Testis (tissue), 3 donors: ENCODE measurements around the gene GOLPH3. TPM values are rescaled to one million over a fixed set of nuclear protein-coding genes. Genes with fewer than 3 reads are reported as not detected.
"Not testable (repeated sequence)": the region's sequence is repeated elsewhere in the genome, so short reads cannot be mapped to it uniquely, and the experiment has no call there.

Experiments used
- DNase-seq: peaks from one replicate; pipeline ENCODE4 v3.0.0-alpha.2; 2019
- H3K27ac ChIP-seq, 2 donors: fragments of 200-600 bp; sonication (generic); one replicate each; pipeline ENCODE4 v1.5.1; 2019
- H3K27me3 ChIP-seq: fragments of 200-600 bp; sonication (generic); one replicate; pipeline ENCODE4 v1.5.1; 2019
- H3K36me3 ChIP-seq: fragments of 200-600 bp; sonication (generic); one replicate; pipeline ENCODE4 v1.5.1; 2017; ENCODE audit warnings: low read depth; ENCODE audit errors: missing control alignments
- H3K4me1 ChIP-seq: fragments of 200-600 bp; sonication (generic); one replicate; pipeline ENCODE4 v1.5.1; 2019
- H3K4me3 ChIP-seq, 2 donors: fragments of 200-600 bp; sonication (generic); one replicate each; pipeline ENCODE4 v1.5.1; 2017 to 2019
- H3K9me3 ChIP-seq: fragments of 200-600 bp; sonication (generic); one replicate; pipeline ENCODE4 v1.5.1; 2017
- CTCF ChIP-seq, 3 experiments: fragments of 450-650 bp in 2 of 3; fragments of 200-600 bp in 1 of 3; sonication (generic) in 1 of 3; IDR thresholded peaks; one replicate each; pipeline ENCODE4 v1.5.1; 2016 to 2019; ENCODE audit warnings: antibody characterized with exemption in 3 of 3, mild to moderate bottlenecking in 2 of 3, moderate library complexity in 1 of 3
- POLR2A ChIP-seq: fragments of 450-650 bp; IDR thresholded peaks from one replicate; pipeline ENCODE4 v1.6.1; 2017; ENCODE audit warnings: antibody characterized with exemption, mild to moderate bottlenecking, moderate library complexity
- WGBS, 2 donors: methylation state at CpG; one replicate each; pipeline ENCODE4 v1.1.5; 2018; 5-methylcytosine and 5-hydroxymethylcytosine counted together
- intact Hi-C: fragments of 100-400 bp; cut with DNase I; formaldehyde crosslinking; loops from one replicate; pipeline ENCODE4 v1.15.1; 2023; ENCODE audit warnings: low total_unique reads
- polyA plus RNA-seq: library from polyadenylated mRNA; stranded (reverse); fragments of 350-450 nt; fragmentation: Illumina TruSeq; extraction: RNeasy Lipid Tissue Mini Kit (QIAGEN cat#74804); gene quantifications from one replicate; pipeline ENCODE4 v1.2.3, GENCODE V29; 2014; ENCODE audit warnings: low read depth, low replicate concordance; ENCODE audit not compliant: insufficient read depth
- total RNA-seq, 2 donors: library from RNA; depleted of rRNA; stranded (reverse); fragments of >200 nt; gene quantifications; one replicate each; pipeline ENCODE4 v1.2.3, GENCODE V29; 2016

Gene GOLPH3
- total and polyA plus RNA-seq, 3 donors from 2014 or later = 54.2 to 102 (median 88.7) TPM

- Histone ChIP-seq H3K27ac (no peak overlapping the region), H3K4me1 (peaks cover 12% of the 10 kb centered on the region), H3K4me3 (no peak overlapping the region), H3K9me3 (no peaks in the 10 kb centered on the region), H3K36me3 (no peaks in the 10 kb centered on the region), H3K27me3 (no peaks in the 10 kb centered on the region)
- intact Hi-C loops = no loop called here
- TF ChIP-seq CTCF (IDR thresholded peaks at IDR 0.05) = no peak
- TF ChIP-seq POLR2A = no peak
- DNase-seq = no peak
- 67 to 77% methylated on average over 8 of the region's 8 CpGs for WGBS, 2 donors
These were observed 50.9 kb downstream of the GOLPH3 start for GRCh38 chr5:32123058-32123805.

- H3K36me3 ChIP-seq, H3K27ac ChIP-seq, H3K4me3 ChIP-seq, intact Hi-C loops, H3K9me3 ChIP-seq, DNase-seq, H3K27me3 ChIP-seq: not testable (repeated sequence)
- peaks cover 11% of the 10 kb centered on the region for H3K4me1 ChIP-seq
- WGBS, 2 donors = 94 to 95% methylated on average over 8 of the region's 8 CpGs
These were observed 55.2 kb downstream of the GOLPH3 start for GRCh38 chr5:32118922-32119321.

GRCh38 chr5:32116574-32117313 is 57.4 kb downstream of the GOLPH3 start:
- intact Hi-C loops = no loop called here
- TF ChIP-seq POLR2A (no peak), CTCF (IDR thresholded peaks at IDR 0.05) (no peak)
- Histone ChIP-seq H3K9me3 (no peaks in the 10 kb centered on the region), H3K4me3 (no peak overlapping the region), H3K27ac (peak overlapping the region in 1 of 2 donors; percentile 33), H3K27me3 (no peaks in the 10 kb centered on the region), H3K36me3 (no peaks in the 10 kb centered on the region), H3K4me1 (no peaks in the 10 kb centered on the region)
- WGBS, 2 donors = 92 to 98% methylated on average over 4 of the region's 4 CpGs
- no peak for DNase-seq

GRCh38 chr5:32115985-32116384 is 58.1 kb downstream of the GOLPH3 start:
- Histone ChIP-seq H3K27me3 (no peaks in the 10 kb centered on the region), H3K4me1 (no peaks in the 10 kb centered on the region), H3K4me3 (no peak overlapping the region), H3K9me3 (no peaks in the 10 kb centered on the region), H3K36me3 (no peaks in the 10 kb centered on the region), H3K27ac (no peak overlapping the region)
- DNase-seq = no peak
- TF ChIP-seq POLR2A (no peak), CTCF (IDR thresholded peaks at IDR 0.05) (no peak)
- intact Hi-C loops = no loop called here
- WGBS, 2 donors = 85 to 94% methylated on average over 3 of the region's 3 CpGs

GRCh38 chr5:32110111-32110696 is 63.9 kb downstream of the GOLPH3 start:
- no peak for DNase-seq
- Histone ChIP-seq H3K27me3 (no peaks in the 10 kb centered on the region), H3K36me3 (no peaks in the 10 kb centered on the region), H3K4me3 (no peak overlapping the region), H3K4me1 (no peaks in the 10 kb centered on the region), H3K27ac (no peak overlapping the region), H3K9me3 (no peaks in the 10 kb centered on the region)
- WGBS, 2 donors = 89 to 91% methylated on average over 5 of the region's 5 CpGs
- intact Hi-C loops = no loop called here
- no peak for TF ChIP-seq POLR2A
- no peak for TF ChIP-seq CTCF (IDR thresholded peaks at IDR 0.05)
